ENCODE data around the gene GLRA2.

Gene GLRA2

DNA sequence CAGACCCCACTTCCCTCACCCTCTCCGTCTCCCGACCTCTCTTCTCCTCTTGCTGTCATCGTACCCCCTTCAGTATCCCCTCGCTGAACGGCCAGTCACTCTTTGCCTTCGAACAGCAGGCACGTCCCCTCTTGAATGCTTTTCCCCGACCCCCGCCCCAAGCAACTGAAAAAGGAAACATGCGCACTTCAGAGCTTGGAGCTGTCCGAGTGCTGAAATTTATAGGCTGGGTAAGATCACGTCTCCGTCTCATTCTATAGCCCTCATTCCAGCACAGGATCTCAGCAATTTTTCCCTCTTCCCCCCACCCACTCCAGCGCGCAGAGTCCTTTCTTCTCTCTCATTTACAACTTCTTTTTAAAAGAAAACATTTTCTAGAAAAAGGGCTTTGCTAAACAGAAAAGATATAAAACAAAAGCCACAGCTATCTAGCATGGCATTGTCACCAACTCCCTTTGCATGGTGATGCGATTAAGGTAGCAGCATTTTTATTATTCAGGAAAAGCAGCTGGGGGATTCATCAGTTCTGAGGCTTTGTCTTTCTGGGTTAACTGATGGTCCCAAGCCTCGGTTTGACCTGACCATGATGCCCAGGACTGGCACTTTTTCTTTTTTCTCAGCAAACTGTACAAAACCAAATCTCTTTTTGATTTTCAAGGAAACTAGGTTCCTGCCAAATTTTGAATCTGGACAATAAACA, at the start of gene GLRA2:
Gene GLRA2, plus strand, starts transcription at position 247 of the 700 bp plus-strand sequence. CDS start 522 bp downstream, outside the sequence.
- peaks cover 5% of the 10 kb centered on the region for H3K27me3 Mint-ChIP-seq
- no peak within 1 kb of the TSS for H3K4me3 Mint-ChIP-seq
- H3K36me3 Mint-ChIP-seq = no peaks in the 10 kb centered on the region
- no peak within 1 kb of the TSS for H3K27ac Mint-ChIP-seq
- no peaks in the 10 kb centered on the region for H3K4me1 Mint-ChIP-seq
- H3K9me3 Mint-ChIP-seq = no peaks in the 10 kb centered on the region

DNA sequence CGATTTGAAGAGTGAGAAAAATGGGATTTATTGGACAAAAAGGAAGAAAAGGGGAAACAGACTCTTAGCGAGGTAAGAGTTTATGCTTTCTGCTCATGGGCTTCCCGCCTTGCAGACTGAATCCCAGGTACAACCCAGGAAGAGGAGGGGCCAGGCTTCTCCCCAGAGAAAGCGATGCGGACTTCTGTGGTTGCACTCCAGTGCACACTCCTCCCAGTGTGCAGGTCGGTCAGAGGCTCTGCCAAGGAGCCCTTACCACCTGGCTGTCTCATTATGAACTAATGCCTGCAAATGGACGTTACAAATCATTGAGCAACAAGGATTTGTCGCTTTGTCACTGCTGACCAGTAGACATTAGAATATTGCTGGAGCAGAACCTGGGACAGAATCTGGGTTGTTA, 39.9 kb upstream of the GLRA2 start:
- no peak overlapping the region for H3K4me3 Mint-ChIP-seq
- no peaks in the 10 kb centered on the region for H3K27me3 Mint-ChIP-seq

DNA sequence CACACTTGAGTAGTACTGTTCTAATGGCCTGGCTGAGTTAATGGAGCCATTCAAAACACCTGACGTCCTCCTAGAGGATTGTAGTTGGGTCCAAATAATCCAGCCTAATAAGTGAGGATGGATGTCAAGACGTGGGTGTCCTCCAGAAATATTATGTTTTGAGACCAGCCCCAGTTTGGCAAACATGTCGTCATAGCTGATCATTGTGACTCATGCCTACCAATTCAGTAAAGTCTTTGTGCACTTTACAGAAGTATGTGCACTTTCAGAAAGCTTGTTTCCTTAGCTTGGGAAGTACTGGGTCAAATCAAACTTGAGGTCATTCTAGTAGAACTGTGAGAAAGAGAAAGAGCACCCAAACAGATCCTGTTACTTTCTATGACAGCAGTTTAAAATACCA, 37.6 kb upstream of the GLRA2 start:
- Mint-ChIP-seq H3K27me3 (no peaks in the 10 kb centered on the region), H3K9me3 (no peaks in the 10 kb centered on the region), H3K36me3 (no peaks in the 10 kb centered on the region), H3K4me3 (no peak overlapping the region), H3K4me1 (peaks cover 6% of the 10 kb centered on the region), H3K27ac (no peak overlapping the region)

More for the DNA sequence above, 39.9 kb upstream of the GLRA2 start:
- H3K9me3 Mint-ChIP-seq = no peaks in the 10 kb centered on the region
- no peak overlapping the region for H3K27ac Mint-ChIP-seq
- H3K36me3 Mint-ChIP-seq = no peaks in the 10 kb centered on the region
- no peaks in the 10 kb centered on the region for H3K4me1 Mint-ChIP-seq

DNA sequence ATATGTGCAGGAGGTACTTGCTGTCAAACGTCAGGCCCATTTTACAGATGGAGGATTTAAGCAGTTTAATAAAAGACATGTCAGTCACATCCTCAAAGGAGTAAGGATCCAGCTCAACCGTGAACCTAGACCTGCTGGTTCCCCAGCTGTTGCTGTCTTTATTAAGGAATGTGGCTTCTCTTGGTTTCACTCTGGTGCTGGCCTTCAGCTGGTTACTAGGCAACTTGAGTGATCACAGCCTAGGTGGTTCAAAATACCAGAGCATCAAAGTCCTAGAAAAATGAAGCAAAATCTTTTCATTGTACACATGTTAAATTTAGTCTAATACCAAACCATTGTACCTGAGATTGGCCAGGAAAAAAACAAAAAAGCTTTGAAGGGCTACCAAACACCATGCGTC, 32.7 kb upstream of the GLRA2 start:
- no peaks in the 10 kb centered on the region for H3K9me3 Mint-ChIP-seq
- H3K27me3 Mint-ChIP-seq = no peaks in the 10 kb centered on the region
- H3K36me3 Mint-ChIP-seq = no peaks in the 10 kb centered on the region
- peak overlapping the region; percentile 81 for H3K4me3 Mint-ChIP-seq
- peaks cover 24% of the 10 kb centered on the region for H3K4me1 Mint-ChIP-seq
- H3K27ac Mint-ChIP-seq = peak overlapping the region; percentile 92

DNA sequence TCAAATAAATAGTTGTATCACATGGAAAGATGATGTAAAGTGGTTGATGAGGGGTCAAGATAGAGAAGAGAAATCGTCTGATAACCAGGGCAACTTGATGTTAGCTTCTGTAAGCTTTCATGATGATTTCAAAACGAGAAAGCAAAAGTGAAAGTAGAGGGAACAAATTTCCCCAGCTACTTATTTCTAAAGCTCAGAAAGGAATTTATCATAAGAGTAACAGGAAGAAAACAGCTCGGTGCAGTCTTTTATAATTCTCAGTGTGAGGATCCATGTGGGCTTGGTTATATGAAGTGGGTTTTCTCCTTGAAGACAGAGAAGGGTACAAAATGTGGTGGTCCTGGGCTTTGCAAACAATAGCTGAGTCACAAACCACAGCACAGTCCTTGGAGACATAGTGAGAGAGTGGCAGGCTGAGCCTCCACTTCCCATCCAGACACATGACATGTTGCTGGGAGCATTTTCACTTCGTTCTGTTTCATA, 32.1 kb upstream of the GLRA2 start:
- no peaks in the 10 kb centered on the region for H3K27me3 Mint-ChIP-seq
- H3K27ac Mint-ChIP-seq = peak overlapping the region; percentile 92
- no peaks in the 10 kb centered on the region for H3K9me3 Mint-ChIP-seq
- H3K4me1 Mint-ChIP-seq = peaks cover 24% of the 10 kb centered on the region
- no peaks in the 10 kb centered on the region for H3K36me3 Mint-ChIP-seq
- peak overlapping the region; percentile 81 for H3K4me3 Mint-ChIP-seq

DNA sequence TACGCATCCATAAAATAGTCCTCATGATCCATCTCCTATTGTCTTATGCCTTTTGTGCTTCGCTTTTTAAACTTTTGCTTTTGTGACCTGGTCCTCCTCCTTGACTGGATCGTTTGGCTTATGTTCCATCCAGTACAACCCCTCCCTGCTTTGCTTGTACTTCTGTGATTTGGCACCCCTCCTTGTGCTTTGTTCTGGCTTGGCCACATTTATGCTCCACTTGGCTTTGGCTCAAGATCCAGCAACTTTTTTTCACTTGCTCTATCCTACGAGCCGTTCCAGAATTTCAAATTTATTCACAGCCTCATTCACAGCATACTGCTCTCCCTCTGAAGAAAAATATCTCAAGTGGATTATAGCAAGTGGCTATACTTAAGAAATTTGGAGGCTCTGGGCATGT, 28.0 kb upstream of the GLRA2 start:
- H3K36me3 Mint-ChIP-seq = no peaks in the 10 kb centered on the region
- H3K9me3 Mint-ChIP-seq = no peaks in the 10 kb centered on the region
- no peak overlapping the region for H3K27ac Mint-ChIP-seq
- H3K27me3 Mint-ChIP-seq = no peaks in the 10 kb centered on the region
- peaks cover 20% of the 10 kb centered on the region for H3K4me1 Mint-ChIP-seq
- H3K4me3 Mint-ChIP-seq = no peak overlapping the region

DNA sequence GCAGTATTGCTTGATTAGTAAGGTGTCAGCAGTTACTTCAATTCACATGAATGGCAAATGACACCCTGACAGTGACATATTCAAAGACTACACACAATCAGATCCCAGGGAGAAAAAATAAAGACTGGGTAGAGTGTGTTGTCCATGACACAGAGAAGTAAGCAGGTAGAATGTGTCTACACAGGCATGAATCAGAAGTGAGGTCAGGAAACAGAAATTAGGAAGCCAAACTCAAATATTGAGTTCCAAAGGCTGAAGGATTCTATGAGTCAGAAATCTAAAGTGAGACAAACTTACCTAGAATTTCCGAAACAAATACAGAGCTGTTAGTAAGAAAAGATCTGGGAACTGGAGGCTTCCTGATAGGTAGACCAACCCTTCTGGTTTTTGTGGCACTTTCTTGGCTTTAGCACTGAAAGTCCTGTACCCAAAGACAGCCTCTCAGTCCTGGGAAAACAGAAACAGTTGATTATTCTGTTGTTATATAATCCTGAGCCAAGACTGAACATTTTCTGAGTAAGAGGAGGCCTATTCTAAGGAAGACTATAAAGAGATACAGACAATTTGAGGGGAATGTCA, 24.3 kb upstream of the GLRA2 start:
- Mint-ChIP-seq H3K4me3 (no peak overlapping the region), H3K36me3 (no peaks in the 10 kb centered on the region), H3K27me3 (peaks cover 2% of the 10 kb centered on the region), H3K4me1 (no peaks in the 10 kb centered on the region), H3K27ac (peak overlapping the region; percentile 24), H3K9me3 (no peaks in the 10 kb centered on the region)

DNA sequence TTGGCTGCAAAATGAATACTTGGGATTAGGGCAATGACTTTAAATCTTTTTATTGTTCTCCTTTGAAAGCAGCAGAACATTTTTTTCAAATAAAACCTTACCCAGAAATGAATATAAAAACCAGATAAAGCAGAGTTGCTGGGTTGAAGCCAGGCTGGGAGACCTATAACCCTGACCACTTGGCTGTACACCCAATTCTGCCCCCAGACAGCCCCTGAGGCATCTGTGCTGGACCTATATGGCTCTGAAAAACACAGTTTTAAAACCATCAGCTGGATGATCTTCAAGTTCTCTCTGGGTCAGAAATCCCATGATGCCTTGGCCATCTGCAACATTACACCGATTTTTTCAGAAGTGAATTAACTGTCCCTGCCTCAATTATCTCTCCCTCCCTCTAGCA, 23.7 kb upstream of the GLRA2 start:
- Mint-ChIP-seq H3K36me3 (no peaks in the 10 kb centered on the region), H3K27ac (no peak overlapping the region), H3K4me3 (no peak overlapping the region), H3K4me1 (no peaks in the 10 kb centered on the region), H3K9me3 (no peaks in the 10 kb centered on the region), H3K27me3 (peaks cover 4% of the 10 kb centered on the region)

DNA sequence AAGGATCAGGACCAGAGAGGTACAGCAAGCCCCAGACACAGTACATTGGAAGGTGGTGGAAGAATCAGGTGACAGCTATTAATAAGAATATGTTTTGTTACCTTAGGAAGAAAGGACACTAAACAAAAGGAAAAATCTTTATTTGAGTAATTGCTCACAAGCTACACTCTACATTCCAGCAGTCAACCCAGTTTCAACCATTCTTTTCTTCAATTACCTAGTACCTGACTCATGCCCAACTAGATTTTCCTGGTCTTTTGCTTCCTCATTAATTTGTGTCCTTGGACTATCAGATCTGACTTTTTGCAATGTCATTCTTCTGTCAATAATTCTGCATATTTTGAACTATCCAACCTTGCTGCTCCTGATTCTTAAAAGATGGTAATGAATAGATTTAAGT, 22.5 kb upstream of the GLRA2 start:
- no peaks in the 10 kb centered on the region for H3K4me1 Mint-ChIP-seq
- H3K9me3 Mint-ChIP-seq = no peaks in the 10 kb centered on the region
- no peak overlapping the region for H3K27ac Mint-ChIP-seq
- H3K27me3 Mint-ChIP-seq = peaks cover 4% of the 10 kb centered on the region
- H3K36me3 Mint-ChIP-seq = no peaks in the 10 kb centered on the region
- H3K4me3 Mint-ChIP-seq = no peak overlapping the region

DNA sequence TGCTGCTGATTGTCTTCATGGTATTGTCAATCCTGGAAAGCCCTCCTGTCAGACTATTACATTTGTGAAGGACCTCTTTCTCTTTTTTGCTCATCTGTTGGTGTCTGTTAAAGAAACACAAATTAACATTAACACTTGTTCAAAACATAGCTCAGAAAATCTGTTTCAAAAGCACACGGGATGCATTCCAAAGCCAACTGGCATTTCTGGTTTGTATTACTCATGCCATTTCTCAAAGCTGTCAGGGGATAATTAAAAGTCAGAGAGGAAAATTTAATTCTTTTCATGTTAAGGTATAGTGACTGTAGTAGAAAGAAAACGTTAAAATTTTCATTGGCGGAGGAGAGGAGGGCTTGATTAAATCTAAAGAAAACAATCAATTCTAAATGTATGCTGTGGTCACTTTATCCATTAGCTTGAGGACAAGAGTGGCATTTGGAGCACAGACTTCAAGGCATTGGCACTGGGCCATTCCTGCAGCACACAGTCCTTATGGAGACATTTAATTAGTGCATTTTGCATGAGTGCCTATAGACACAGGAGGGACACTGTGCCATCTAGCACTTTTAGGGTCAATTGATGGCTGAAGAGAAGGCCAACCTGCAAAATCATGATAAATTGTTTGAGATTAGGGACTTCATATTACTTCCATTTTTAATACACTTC, 21.2 kb upstream of the GLRA2 start:
- Mint-ChIP-seq H3K9me3 (peaks cover 6% of the 10 kb centered on the region), H3K27ac (no peak overlapping the region), H3K36me3 (no peaks in the 10 kb centered on the region), H3K27me3 (peaks cover 6% of the 10 kb centered on the region), H3K4me1 (no peaks in the 10 kb centered on the region), H3K4me3 (no peak overlapping the region)

DNA sequence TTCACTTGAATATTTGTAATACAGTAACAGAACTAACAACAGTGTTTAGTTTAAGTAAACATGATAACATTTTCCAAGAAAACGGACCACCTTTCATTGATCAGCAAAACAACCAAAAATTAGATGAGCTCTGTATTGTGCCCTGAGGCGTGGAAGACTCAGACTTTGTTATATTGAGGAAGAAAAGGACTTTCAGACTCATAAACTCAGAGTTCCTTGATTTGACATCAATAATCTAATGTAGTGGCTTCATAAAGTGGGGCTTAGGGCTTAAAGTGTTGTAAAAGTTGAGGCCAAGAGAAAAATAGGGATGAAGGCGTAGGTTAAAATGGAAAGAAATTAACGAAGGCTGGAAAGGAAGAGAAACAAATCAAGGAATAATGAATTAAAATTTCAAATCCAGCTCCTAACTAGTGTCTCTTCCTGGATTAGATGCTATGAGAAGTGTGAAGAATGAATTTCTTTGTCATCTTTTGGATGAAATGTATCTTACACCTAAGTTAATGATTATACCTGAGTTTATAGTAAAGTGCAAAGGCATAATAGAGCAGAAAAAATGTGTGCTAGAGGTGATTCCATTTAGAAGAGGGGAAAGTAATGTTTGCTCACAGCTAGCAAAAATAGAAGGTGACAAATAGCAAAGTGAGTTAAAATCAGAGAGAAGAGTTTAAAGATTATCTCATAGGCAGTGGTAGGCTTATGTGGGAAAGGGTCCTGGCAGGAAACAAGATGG, 19.8 kb upstream of the GLRA2 start:
- Mint-ChIP-seq H3K4me1 (no peaks in the 10 kb centered on the region), H3K9me3 (peaks cover 8% of the 10 kb centered on the region), H3K36me3 (no peaks in the 10 kb centered on the region), H3K4me3 (no peak overlapping the region), H3K27me3 (peaks cover 7% of the 10 kb centered on the region), H3K27ac (no peak overlapping the region)

DNA sequence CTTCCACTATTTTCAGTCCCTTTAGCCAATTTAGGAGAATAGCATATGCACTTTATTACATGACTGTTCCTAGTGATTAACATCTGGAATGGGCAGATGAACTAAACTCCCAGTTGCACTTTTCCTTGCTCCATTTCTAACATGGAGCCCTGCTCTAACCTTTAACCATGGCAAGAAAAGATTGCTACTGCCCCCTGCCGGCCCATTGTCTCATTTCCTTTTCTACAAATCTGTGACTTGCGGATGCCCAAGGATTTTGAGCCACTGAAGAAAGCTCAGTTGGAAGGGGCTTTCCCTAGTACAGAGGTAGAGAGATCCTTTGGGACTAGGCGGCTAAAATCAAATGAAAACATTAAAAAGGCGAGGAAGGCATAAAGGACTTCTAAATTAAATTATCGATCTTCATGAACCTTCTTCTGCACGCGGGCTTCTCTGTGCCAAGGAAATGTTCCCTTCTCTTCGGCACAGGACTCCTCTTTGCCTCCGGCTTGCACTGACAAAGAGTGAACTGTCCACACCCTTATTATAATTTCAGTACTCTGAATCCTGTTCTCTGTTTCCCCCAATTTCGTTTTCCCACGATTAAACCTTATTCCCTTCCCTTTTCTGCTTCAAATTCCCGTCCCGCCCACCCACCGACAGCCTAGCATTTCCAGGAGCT, 577 bp upstream of the GLRA2 start:
- Mint-ChIP-seq H3K9me3 (no peaks in the 10 kb centered on the region), H3K36me3 (no peaks in the 10 kb centered on the region), H3K27me3 (peaks cover 5% of the 10 kb centered on the region), H3K27ac (no peak overlapping the region), H3K4me3 (no peak overlapping the region), H3K4me1 (no peaks in the 10 kb centered on the region)

DNA sequence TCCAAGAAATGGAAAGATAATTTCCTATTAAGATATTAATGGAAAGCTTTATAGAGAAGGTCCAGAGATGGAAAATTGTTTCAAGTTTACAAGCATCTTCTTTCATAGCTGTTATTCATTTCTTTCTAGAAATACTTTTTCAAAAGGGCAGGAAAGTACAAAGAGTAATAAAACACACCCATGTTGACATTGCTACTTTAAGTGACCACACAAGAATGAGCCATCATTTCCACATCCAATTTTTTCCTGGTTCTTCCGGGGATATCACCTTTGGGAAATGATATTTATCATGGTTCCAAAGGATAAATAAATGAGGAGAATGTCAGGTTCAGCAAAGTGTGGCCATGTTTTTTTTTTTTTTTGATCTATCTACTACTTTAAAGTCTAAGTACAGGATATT, 4.5 kb downstream of the GLRA2 start:
- Mint-ChIP-seq H3K36me3 (no peaks in the 10 kb centered on the region), H3K4me1 (no peaks in the 10 kb centered on the region), H3K27ac (no peak overlapping the region), H3K9me3 (no peaks in the 10 kb centered on the region), H3K4me3 (no peak overlapping the region), H3K27me3 (peaks cover 5% of the 10 kb centered on the region)

DNA sequence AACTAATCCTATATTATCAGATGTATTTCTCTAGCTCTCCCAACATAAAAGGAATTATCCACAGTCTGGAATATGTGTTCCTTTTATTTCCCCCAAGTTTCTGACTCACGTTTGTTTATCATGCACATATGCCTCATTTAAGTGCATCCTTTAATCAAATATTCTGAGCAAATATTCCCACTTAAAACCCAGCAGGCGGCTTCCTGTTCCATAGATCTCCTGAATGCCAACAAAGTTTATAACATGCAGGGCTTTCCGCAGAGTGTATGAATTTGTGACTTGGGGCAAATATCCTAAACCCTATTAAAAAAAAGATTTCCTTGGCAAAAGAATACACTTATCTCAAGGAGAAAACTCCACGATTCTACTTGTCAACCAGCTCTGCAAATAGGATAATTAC, 16.9 kb downstream of the GLRA2 start:
- Mint-ChIP-seq H3K27me3 (peaks cover 4% of the 10 kb centered on the region), H3K27ac (no peak overlapping the region), H3K4me3 (no peak overlapping the region)

DNA sequence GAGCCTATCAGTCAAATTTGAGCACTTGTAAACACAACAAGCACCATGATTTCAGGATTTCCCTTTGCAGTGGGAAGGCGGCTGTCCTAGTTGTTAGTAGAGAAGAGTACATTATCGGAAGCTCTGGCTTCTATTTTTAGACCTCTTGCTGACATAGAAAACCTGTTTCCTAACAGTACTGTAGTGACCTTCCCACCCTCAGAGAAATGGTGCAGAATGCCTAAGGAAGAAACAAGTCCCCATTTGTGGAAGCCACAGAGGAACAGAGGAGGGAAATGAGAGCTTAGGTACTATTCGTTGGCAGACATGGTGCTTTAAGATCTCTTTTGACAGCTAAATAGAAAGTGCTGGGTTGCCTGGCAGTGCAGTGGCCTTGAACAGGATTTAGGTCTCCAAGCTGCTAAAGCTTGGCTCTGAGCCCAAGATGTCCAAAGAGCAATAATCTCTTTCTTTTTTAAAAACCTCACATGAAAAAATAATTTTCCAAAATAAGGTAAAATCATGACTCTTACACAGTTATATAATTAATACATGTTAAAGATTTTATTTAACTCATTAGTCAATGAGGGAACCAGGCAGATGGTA, 24.9 kb downstream of the GLRA2 start:
- H3K9me3 Mint-ChIP-seq = no peaks in the 10 kb centered on the region
- no peaks in the 10 kb centered on the region for H3K4me1 Mint-ChIP-seq
- H3K27me3 Mint-ChIP-seq = peaks cover 1% of the 10 kb centered on the region
- no peak overlapping the region for H3K27ac Mint-ChIP-seq
- no peak overlapping the region for H3K4me3 Mint-ChIP-seq
- H3K36me3 Mint-ChIP-seq = no peaks in the 10 kb centered on the region

More for the DNA sequence above, 16.9 kb downstream of the GLRA2 start:
- no peaks in the 10 kb centered on the region for H3K4me1 Mint-ChIP-seq
- H3K9me3 Mint-ChIP-seq = no peaks in the 10 kb centered on the region
- H3K36me3 Mint-ChIP-seq = no peaks in the 10 kb centered on the region
